Measurements from ENCODE around the gene SMARCE1. TPM values are rescaled to one million over a fixed set of nuclear protein-coding genes. Genes with fewer than 3 reads are reported as not detected.

SMARCE1 gene
- total RNA-seq, 4 donors from 2014 or later: 67.2 to 113 (median 95.1) TPM

GRCh38 chr17:40663252-40663651 lies 15.6 kb upstream of the SMARCE1 start:
- peak overlapping the region in 1 of 4 donors; percentile 26 for H3K27ac ChIP-seq
- H3K4me3 ChIP-seq: no peak overlapping the region
- H3K27me3 ChIP-seq: peaks cover 0 to 6% of the 10 kb centered on the region in 2 donors
- DNase-seq (ENCODE audit: low spot score in 2 of 2): no peak
- H3K4me1 ChIP-seq: no peaks in the 10 kb centered on the region
- no peaks in the 10 kb centered on the region for H3K9me3 ChIP-seq
- no peaks in the 10 kb centered on the region for H3K36me3 ChIP-seq
- WGBS, 2 donors: 70 to 72% methylated on average over 3 of the region's 3 CpGs
- TF ChIP-seq CTCF (IDR thresholded peaks at IDR 0.05) (no peak), POLR2A (IDR thresholded peaks at IDR 0.05) (no peak), EP300 (IDR thresholded peaks at IDR 0.05) (no peak)

GRCh38 chr17:40659911-40660310 lies 12.3 kb upstream of the SMARCE1 start:
- 78 to 92% methylated on average over 7 of the region's 7 CpGs for WGBS, 2 donors
- Histone ChIP-seq H3K9me3 (no peaks in the 10 kb centered on the region), H3K27ac (no peak overlapping the region), H3K27me3 (no peaks in the 10 kb centered on the region), H3K36me3 (no peaks in the 10 kb centered on the region), H3K4me1 (no peaks in the 10 kb centered on the region), H3K4me3 (no peak overlapping the region)
- DNase-seq (ENCODE audit: low spot score in 2 of 2): no peak
- TF ChIP-seq EP300 (IDR thresholded peaks at IDR 0.05) (no peak), CTCF (IDR thresholded peaks at IDR 0.05) (no peak), POLR2A (IDR thresholded peaks at IDR 0.05) (no peak)

GRCh38 chr17:40658396-40658795 lies 10.8 kb upstream of the SMARCE1 start:
- H3K27ac ChIP-seq: no peak overlapping the region
- H3K36me3 ChIP-seq: no peaks in the 10 kb centered on the region
- H3K4me1 ChIP-seq: no peaks in the 10 kb centered on the region
- H3K4me3 ChIP-seq: no peak overlapping the region
- H3K9me3 ChIP-seq: no peaks in the 10 kb centered on the region
- TF ChIP-seq CTCF (IDR thresholded peaks at IDR 0.05) (no peak), POLR2A (IDR thresholded peaks at IDR 0.05) (no peak), EP300 (IDR thresholded peaks at IDR 0.05) (no peak)
- H3K27me3 ChIP-seq: no peaks in the 10 kb centered on the region
- DNase-seq (ENCODE audit: low spot score in 2 of 2): no peak

GRCh38 chr17:40651939-40652338 lies 4.3 kb upstream of the SMARCE1 start:
- Histone ChIP-seq H3K27me3 (no peaks in the 10 kb centered on the region), H3K4me1 (peaks cover 0 to 12% (median 4%) of the 10 kb centered on the region in 4 donors), H3K9me3 (no peaks in the 10 kb centered on the region), H3K27ac (no peak overlapping the region), H3K36me3 (no peaks in the 10 kb centered on the region), H3K4me3 (no peak overlapping the region)
- DNase-seq (ENCODE audit: low spot score in 2 of 2): no peak
- TF ChIP-seq CTCF (IDR thresholded peaks at IDR 0.05) (no peak), POLR2A (IDR thresholded peaks at IDR 0.05) (no peak), EP300 (IDR thresholded peaks at IDR 0.05) (no peak)
- 63 to 81% methylated on average over 5 of the region's 5 CpGs for WGBS, 2 donors

GRCh38 chr17:40648384-40648968 lies 858 bp upstream of the SMARCE1 start:
- WGBS, 2 donors: 2 to 5% methylated on average over 25 to 28 of the region's 28 CpGs

More at GRCh38 chr17:40648384-40648968, 858 bp upstream of the SMARCE1 start:
- no peak for TF ChIP-seq POLR2A (IDR thresholded peaks at IDR 0.05)
- no peak for TF ChIP-seq CTCF (IDR thresholded peaks at IDR 0.05)
- no peak for TF ChIP-seq EP300 (IDR thresholded peaks at IDR 0.05)
- H3K27me3 ChIP-seq: no peaks in the 10 kb centered on the region
- no peaks in the 10 kb centered on the region for H3K9me3 ChIP-seq
- DNase-seq (ENCODE audit: low spot score in 2 of 2): no peak
- peaks cover 0 to 46% (median 19%) of the 10 kb centered on the region in 4 donors for H3K4me1 ChIP-seq
- H3K4me3 ChIP-seq: peak overlapping the region; percentile 55 to 95 (median 93)
- H3K27ac ChIP-seq: peak overlapping the region; percentile 94 to 100 (median 98)
- peaks cover 0 to 11% (median 0%) of the 10 kb centered on the region in 3 donors for H3K36me3 ChIP-seq
